ENCODE measurements around the gene CRY1. TPM values are rescaled to one million over a fixed set of nuclear protein-coding genes. Genes with fewer than 3 reads are reported as not detected.

CRY1 gene
- total RNA-seq, 1 donor from 2014 or later: 19.2 TPM

GRCh38 chr12:106956048-106956578 lies 137.2 kb downstream of the CRY1 start:
- peak; percentile 75 for DNase-seq

DNA sequence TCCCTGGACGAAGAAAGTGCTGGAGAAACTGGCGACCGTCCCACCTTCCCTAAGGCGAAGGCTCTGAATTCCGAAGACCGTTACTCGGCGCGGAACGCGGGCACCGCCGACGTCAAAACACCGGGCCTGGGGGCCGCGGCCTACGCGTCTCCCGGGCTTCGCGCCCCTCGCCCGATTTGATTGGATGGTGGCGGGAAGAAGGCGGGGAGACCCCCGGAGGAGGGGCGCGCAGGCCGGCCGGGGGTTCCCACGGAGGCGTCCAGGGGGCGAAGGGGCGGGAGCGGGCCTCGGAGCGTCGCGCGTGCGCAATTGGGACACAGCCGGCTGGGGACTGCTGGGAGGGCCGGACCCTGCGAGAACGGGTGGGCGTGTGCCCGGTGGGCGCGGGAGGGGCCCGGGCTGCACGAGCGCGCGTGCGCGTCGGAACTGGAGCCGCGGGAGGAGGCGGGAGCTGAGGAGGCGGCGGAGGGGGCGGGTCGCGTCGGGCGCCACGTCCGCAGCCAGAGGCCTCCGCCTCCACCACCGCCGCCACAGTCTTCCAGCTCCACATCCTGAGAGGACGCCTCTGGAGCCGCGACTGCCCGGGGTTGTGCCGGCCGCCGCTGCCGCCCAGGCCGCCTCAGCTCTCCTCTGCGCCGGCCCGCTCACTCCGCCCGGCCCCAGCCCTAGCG lies 137.8 kb downstream of the CRY1 start, which contains the start of gene TMEM263:
Gene TMEM263 (plus strand): TSS at position 531 of the 671 bp plus-strand sequence. CDS start 11,210 bp downstream, outside the sequence.
- DNase-seq: peak; percentile 99

DNA sequence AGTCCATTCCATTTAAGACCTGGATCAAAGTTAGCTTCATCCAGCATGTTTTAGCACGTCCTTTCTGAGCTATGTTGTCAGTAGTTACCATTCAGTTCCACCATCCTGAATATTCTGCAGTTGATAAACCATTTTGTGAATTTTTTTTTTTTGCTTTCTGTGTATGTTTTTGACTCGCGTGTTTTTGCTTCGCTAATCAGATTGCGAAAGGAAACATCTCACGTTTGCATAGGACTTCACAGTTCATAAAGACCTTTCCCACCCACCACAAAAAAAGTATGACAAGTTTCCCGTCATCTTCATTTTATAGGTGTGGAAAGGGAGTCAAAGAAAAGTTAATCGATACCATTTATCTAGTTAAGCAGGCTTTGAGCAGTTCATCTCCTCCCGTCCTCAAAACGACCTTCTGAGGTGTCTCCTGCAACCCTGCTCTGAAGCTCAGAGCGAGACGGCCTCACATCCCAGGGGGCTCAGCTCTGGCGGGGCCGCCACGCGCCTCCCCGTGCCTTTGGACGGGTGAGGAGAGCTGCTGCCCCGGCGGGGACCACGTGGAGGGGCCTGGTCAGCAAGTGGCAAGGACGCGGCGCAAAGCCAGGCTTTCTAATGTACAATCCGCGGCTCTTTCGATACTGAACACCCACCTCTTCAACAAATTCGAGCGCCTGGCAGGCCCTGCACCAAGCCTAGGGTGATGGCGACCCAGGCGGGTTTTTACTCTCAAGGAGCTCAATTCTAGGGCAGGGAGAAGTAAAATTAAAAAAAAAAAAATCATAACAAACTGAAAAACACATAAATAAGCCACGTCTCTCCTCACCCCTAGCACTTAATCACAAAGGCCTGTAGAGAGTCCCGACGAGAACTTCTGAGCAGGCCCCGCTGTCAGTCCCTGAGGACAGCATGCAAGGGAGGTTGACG lies 138.6 kb downstream of the CRY1 start:
- peak; percentile 65 for DNase-seq

DNA sequence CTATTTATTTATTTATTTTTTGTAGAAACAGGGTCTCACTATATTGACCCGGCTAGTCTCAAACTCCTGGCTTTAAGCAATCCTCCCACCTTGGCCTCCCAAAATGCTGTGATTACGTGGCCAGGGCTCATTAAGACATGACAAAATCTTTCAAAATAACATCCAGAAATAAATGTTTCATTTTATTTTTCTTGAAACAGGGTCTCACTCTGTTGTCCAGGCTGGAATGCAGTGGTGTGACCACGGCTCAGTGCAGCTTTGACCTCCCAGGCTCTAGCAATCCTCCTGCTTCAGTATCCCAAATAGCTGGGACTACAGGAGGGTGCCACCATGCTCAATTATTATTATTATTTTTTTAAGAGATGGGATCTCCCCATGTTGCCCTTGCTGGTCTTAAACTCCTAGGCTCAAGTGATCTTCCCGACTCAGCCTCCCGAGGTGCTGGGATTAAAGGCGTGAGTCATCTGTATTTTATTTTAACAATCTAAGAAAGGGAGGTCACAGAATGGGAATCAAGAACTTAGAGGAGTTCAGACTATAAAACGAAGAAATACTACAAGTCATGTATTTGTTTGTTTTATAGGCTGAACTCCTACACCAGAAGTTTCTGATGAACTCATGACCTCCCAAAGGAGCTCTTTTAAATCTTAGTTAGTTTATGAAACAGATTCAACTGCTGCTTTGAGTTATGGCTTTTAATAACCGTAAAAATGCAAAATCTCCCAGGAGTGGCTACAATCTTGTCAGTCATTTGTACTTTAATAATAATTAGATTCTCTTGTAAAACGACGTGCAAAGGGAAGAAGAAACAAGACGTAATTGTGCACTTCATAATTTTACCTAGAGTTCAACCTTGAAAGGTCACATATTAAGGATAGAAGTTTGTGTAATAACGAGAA lies 139.7 kb downstream of the CRY1 start:
- no peak for DNase-seq

GRCh38 chr12:106950591-106950990 lies 142.8 kb downstream of the CRY1 start:
- no peak for DNase-seq

DNA sequence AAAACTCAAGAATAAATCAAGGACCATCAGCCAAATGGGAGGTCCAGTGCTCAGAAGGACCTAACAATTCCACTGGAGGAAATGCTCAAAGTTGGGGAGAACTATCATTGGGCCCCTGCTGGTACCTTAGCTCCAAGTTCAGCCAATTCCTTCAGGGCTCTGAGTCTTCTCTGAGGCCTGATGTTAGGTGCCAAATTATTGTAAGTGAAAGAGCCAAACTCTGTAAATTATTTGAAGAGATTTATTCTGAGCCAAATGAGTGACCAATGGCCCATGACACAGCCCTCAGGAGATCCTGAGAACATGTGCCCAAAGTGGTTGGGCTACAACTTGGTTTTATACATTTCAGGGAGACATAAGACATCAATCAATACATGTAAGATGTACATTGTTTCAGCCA lies 145.9 kb downstream of the CRY1 start:
- no peak for DNase-seq

DNA sequence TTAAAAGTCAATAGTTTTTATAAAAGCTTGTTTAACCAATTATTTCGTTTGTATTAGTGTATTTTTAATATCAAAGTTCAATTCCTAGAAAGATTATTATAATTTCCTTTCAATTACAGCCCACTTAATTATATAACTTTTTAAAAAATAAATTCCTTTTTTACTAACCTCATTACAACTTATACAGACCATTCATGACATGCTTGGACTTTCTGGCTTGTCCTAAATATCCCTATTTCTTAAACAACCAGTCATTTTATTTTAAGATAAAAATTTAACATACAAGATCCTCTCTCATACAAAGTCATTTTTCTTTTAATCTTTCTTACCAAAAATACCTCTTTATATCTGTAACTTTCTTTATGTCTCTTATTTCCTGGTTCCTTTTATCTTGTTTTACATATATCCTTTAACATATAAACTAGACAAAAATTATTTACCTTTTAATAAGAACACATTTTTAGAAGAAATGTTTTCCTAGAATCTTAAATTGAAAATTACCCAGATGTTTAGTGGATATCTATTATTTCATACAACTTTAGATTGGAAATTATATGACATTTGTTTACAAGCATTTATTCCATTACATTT lies 148.0 kb downstream of the CRY1 start:
- no peak for DNase-seq

- DNase-seq: no peak
Observed at GRCh38 chr12:106942775-106943174, 150.6 kb downstream of the CRY1 start.

- DNase-seq: no peak
Observed at GRCh38 chr12:106941481-106942156, 151.7 kb downstream of the CRY1 start.

Other genes starting within 250 kb of the CRY1 start
- 46.8 and 48.1 TPM in 2 replicates for gene TMEM263, start 137.6 kb downstream of the CRY1 start, total RNA-seq
- gene MTERF2, start 106.4 kb downstream of the CRY1 start, total RNA-seq: 6.5 and 7.2 TPM in 2 replicates